C4-2B (cell line): ENCODE data around the gene GFPT1.

Experiments
- ZFX ChIP-seq: fragments of 450-650 bp; IDR thresholded peaks from 2 replicates; pipeline ENCODE4 v1.6.1; 2017
- TF ChIP-seq, protein P1 (sequence below): fragments of 450-650 bp; conservative IDR thresholded peaks from 2 replicates; pipeline ENCODE4 v1.5.1; 2017; ENCODE audit warnings: mild to moderate bottlenecking

GRCh38 chr2:69428981-69429380 is 42.0 kb upstream of the GFPT1 start:
- TF ChIP-seq, protein P1, sequence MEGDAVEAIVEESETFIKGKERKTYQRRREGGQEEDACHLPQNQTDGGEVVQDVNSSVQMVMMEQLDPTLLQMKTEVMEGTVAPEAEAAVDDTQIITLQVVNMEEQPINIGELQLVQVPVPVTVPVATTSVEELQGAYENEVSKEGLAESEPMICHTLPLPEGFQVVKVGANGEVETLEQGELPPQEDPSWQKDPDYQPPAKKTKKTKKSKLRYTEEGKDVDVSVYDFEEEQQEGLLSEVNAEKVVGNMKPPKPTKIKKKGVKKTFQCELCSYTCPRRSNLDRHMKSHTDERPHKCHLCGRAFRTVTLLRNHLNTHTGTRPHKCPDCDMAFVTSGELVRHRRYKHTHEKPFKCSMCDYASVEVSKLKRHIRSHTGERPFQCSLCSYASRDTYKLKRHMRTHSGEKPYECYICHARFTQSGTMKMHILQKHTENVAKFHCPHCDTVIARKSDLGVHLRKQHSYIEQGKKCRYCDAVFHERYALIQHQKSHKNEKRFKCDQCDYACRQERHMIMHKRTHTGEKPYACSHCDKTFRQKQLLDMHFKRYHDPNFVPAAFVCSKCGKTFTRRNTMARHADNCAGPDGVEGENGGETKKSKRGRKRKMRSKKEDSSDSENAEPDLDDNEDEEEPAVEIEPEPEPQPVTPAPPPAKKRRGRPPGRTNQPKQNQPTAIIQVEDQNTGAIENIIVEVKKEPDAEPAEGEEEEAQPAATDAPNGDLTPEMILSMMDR = no peak
- no peak for TF ChIP-seq ZFX
